Left hindlimb (tissue), 1 donor: Measurements from ENCODE around the gene ALOX5AP.

ENCODE experiments used
- DNase-seq: peaks from one replicate; pipeline ENCODE4 v3.0.0-alpha.2; 2018

ALOX5AP gene

GRCh38 chr13:30715372-30715756, 20.0 kb upstream of the ALOX5AP start:
- DNase-seq: no peak

GRCh38 chr13:30715837-30716236, 19.5 kb upstream of the ALOX5AP start:
- no peak for DNase-seq

- DNase-seq: no peak
These were observed 16.4 kb upstream of the ALOX5AP start for GRCh38 chr13:30718661-30719524.

GRCh38 chr13:30719525-30719914, 15.8 kb upstream of the ALOX5AP start:
- DNase-seq: no peak

- no peak for DNase-seq
These were observed 15.0 kb upstream of the ALOX5AP start for GRCh38 chr13:30720172-30720869.

GRCh38 chr13:30721936-30722335, 13.4 kb upstream of the ALOX5AP start:
- DNase-seq: no peak

- no peak for DNase-seq
These were observed 13.0 kb upstream of the ALOX5AP start for GRCh38 chr13:30722361-30722760.

GRCh38 chr13:30724778-30725177, 10.6 kb upstream of the ALOX5AP start:
- no peak for DNase-seq

GRCh38 chr13:30725326-30726085, 9.8 kb upstream of the ALOX5AP start:
- peak; percentile 67 for DNase-seq

- DNase-seq: no peak
These were observed 9.2 kb upstream of the ALOX5AP start for GRCh38 chr13:30726192-30726591.

- no peak for DNase-seq
These were observed 7.6 kb upstream of the ALOX5AP start for GRCh38 chr13:30727491-30728355.

- no peak for DNase-seq
These were observed 5.5 kb upstream of the ALOX5AP start for GRCh38 chr13:30729801-30730200.

- peak; percentile 54 for DNase-seq
These were observed 4.8 kb upstream of the ALOX5AP start for GRCh38 chr13:30730526-30730925.

- no peak for DNase-seq
These were observed 3.8 kb upstream of the ALOX5AP start for GRCh38 chr13:30731361-30732045.

- no peak for DNase-seq
These were observed 3.3 kb upstream of the ALOX5AP start for GRCh38 chr13:30732046-30732390.

GRCh38 chr13:30734439-30734838, 904 bp upstream of the ALOX5AP start:
- DNase-seq: no peak

- DNase-seq: no peak
These were observed 481 bp downstream of the ALOX5AP start for GRCh38 chr13:30735872-30736175.

GRCh38 chr13:30736461-30737320, 1.3 kb downstream of the ALOX5AP start:
- no peak for DNase-seq

- no peak for DNase-seq
These were observed 2.4 kb downstream of the ALOX5AP start for GRCh38 chr13:30737511-30738337.

- DNase-seq: no peak
These were observed 3.3 kb downstream of the ALOX5AP start for GRCh38 chr13:30738526-30739236.
